GM23248 (cell line): ENCODE data around the gene LYPD8.

ENCODE experiments used
- EZH2 ChIP-seq: fragments of 200-600 bp; sonication (generic); IDR thresholded peaks from 2 replicates; pipeline ENCODE4 v1.6.1; 2018; ENCODE audit warnings: antibody characterized with exemption, mild to moderate bottlenecking; ENCODE audit not compliant: insufficient read depth, poor library complexity, severe bottlenecking
- EZH2phosphoT487 ChIP-seq: fragments of 200-600 bp; sonication (generic); IDR thresholded peaks from 2 replicates; pipeline ENCODE4 v1.6.1; 2018; ENCODE audit warnings: antibody characterized with exemption, moderate library complexity, mild to moderate bottlenecking, low read depth; ENCODE audit not compliant: insufficient read depth

GRCh38 chr1:248695451-248696132 lies 60.0 kb downstream of the LYPD8 start:
- no peak for TF ChIP-seq EZH2
- no peak for TF ChIP-seq EZH2phosphoT487
